ENCODE data around the gene HDAC4. TPM values are rescaled to one million over a fixed set of nuclear protein-coding genes. Genes with fewer than 3 reads are reported as not detected.

The HDAC4 gene
- total and polyA plus RNA-seq, 10 of the 15 experiments (the other 5 are each of a cell fraction or from before 2014, with no cell fraction given), result 0.22 to 15.7 (median 4.8) TPM

DNA sequence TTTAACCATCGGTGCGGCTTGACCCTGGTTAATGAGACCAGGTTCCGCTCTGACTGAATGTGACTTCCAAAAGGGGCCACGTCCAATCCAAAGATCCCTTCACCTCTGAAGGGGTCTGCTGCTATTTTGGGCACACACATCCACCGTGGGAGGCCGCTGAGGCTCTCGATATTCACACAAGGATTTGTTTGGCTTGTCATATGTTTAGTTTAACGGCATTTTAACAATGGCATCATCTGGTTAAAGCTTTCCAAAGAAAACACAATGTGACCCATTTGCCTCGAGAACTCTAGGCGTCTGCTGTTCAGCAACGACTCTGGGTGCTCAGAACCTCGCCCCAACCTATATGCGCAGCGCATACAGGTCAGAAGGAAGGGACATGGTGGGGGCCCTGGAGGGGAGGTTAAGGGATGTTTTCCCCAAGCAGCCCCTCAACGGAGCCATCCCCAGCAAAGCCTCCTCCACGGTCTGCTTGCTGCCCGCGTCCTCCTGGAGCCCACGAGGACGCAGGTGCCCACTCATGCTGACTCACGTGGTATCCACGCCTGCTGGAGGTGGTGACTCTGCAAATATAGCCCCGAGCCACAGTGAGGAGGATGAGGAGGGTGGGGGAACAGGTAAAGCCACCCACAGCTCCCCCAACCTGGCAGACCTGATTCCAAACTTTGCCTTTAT is 260.3 kb downstream of the HDAC4 start:
- ChIA-PET CTCF (interaction anchor here (0.5 kb wide), 1 partner anchor 107 kb away, joined by 3 read pairs; no protein-coding TSS in a partner anchor), SMC1A (ENCODE audit: uncharacterized antibody, unreplicated experiment) (no interaction called here), RAD21 (ENCODE audit: unreplicated experiment) (no interaction called here), POLR2A (no interaction called here)
- TF ChIP-seq LARP7 (IDR thresholded peaks at IDR 0.05) (no peak), CHD1 (IDR thresholded peaks at IDR 0.05; ENCODE audit: low read depth, low read length) (no peak), MTA3 (IDR thresholded peaks at IDR 0.05; ENCODE audit: borderline replicate concordance, low read length) (no peak)
- no TSS peak for BruUV-seq (replicated peaks)
- Histone ChIP-seq H3K27ac (ENCODE audit: control insufficient read depth, insufficient read depth) (no peak overlapping the region), H3K9ac (ENCODE audit: control insufficient read depth, insufficient read depth, low read length) (no peak overlapping the region), H3K4me2 (ENCODE audit: control insufficient read depth, insufficient read depth) (no peak overlapping the region), H3K4me3 (no peak overlapping the region), H3K9me3 (replicated peaks; ENCODE audit: control insufficient read depth, insufficient read depth, low read length) (no peaks in the 10 kb centered on the region), H3K36me3 (ENCODE audit: control insufficient read depth in 2 of 2, insufficient read depth in 2 of 2, low read length in 1 of 2) (no peaks in the 10 kb centered on the region), H3K79me2 (ENCODE audit: control insufficient read depth, insufficient read depth, low read length) (no peaks in the 10 kb centered on the region), H2AFZ (ENCODE audit: control insufficient read depth, low read depth, low read length) (no peak overlapping the region), H4K20me1 (ENCODE audit: control insufficient read depth, insufficient read depth) (no peaks in the 10 kb centered on the region), H3K4me1 (ENCODE audit: control insufficient read depth, insufficient read depth, low read length) (peaks cover under 1% of the 10 kb centered on the region), H3K27me3 (replicated peaks in 1 of 2; ENCODE audit: control insufficient read depth in 2 of 2, insufficient read depth in 2 of 2, low read length in 1 of 2) (no peaks in the 10 kb centered on the region)
- ATAC-seq, result no peak
- intact Hi-C loops (cut with micrococcal nuclease; ENCODE audit: unreplicated experiment), result loop anchor here (5.0 to 10.0 kb wide), 2 partner anchors 114 to 257 kb away; no protein-coding TSS in a partner anchor
- 82% methylated on average over 23 of the region's 23 CpGs for WGBS (ENCODE audit: insufficient coverage, insufficient replicate concordance, low lambda C conversion rate, missing lambda C conversion rate)
- no peak for DNase-seq (ENCODE audit: low read depth, low spot score)
- FAIRE-seq, result no peak
- in situ Hi-C loops (cut with MboI), result no loop called here

DNA sequence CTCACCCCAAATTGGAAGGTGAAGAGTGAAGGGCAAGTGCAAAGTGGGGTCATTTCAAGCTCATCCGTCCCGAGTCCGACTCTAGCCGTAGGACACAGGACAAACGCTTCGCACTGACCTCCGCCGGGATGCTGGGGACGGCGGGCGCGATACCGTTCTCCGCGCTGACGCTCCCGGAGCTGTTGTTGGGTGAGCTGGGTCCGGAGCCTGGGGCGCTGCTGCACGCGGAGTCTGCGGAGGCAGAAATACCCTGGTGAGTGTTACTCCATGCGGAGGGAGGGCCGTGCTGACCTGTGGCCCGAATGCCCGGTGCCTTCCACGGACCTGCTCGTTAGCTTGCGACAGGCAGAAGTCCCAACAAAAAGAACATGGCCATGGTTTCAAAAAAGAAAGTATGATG is 261.3 kb downstream of the HDAC4 start:
- Histone ChIP-seq H3K27ac (ENCODE audit: control insufficient read depth, insufficient read depth) (no peak overlapping the region), H3K36me3 (ENCODE audit: control insufficient read depth in 2 of 2, insufficient read depth in 2 of 2, low read length in 1 of 2) (no peaks in the 10 kb centered on the region), H3K9me3 (replicated peaks; ENCODE audit: control insufficient read depth, insufficient read depth, low read length) (no peaks in the 10 kb centered on the region), H4K20me1 (ENCODE audit: control insufficient read depth, insufficient read depth) (no peaks in the 10 kb centered on the region), H3K79me2 (ENCODE audit: control insufficient read depth, insufficient read depth, low read length) (no peaks in the 10 kb centered on the region), H3K4me1 (ENCODE audit: control insufficient read depth, insufficient read depth, low read length) (no peaks in the 10 kb centered on the region), H3K27me3 (replicated peaks in 1 of 2; ENCODE audit: control insufficient read depth in 2 of 2, insufficient read depth in 2 of 2, low read length in 1 of 2) (no peaks in the 10 kb centered on the region), H2AFZ (ENCODE audit: control insufficient read depth, low read depth, low read length) (no peak overlapping the region), H3K4me2 (ENCODE audit: control insufficient read depth, insufficient read depth) (no peak overlapping the region), H3K9ac (ENCODE audit: control insufficient read depth, insufficient read depth, low read length) (no peak overlapping the region), H3K4me3 (no peak overlapping the region)
- in situ Hi-C loops (cut with MboI), result no loop called here
- no TSS peak for BruUV-seq (replicated peaks)
- ChIA-PET RAD21 (ENCODE audit: unreplicated experiment) (no interaction called here), SMC1A (ENCODE audit: uncharacterized antibody, unreplicated experiment) (no interaction called here), CTCF (no interaction called here), POLR2A (no interaction called here)
- intact Hi-C loops (cut with micrococcal nuclease; ENCODE audit: unreplicated experiment), result no loop called here
- DNase-seq (ENCODE audit: low read depth, low spot score) (no peak), FAIRE-seq (no peak), ATAC-seq (no peak)
- TF ChIP-seq, protein P1, sequence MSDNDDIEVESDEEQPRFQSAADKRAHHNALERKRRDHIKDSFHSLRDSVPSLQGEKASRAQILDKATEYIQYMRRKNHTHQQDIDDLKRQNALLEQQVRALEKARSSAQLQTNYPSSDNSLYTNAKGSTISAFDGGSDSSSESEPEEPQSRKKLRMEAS (IDR thresholded peaks at IDR 0.05; ENCODE audit: low read depth, low read length), result no peak
- no peak for TF ChIP-seq CHD4 (IDR thresholded peaks at IDR 0.05)
- 94% methylated on average over 29 of the region's 29 CpGs for WGBS (ENCODE audit: insufficient coverage, insufficient replicate concordance, low lambda C conversion rate, missing lambda C conversion rate)

Measured in GM12878 (cell line).